ENCODE data around the gene E2F2.

Gene E2F2

DNA sequence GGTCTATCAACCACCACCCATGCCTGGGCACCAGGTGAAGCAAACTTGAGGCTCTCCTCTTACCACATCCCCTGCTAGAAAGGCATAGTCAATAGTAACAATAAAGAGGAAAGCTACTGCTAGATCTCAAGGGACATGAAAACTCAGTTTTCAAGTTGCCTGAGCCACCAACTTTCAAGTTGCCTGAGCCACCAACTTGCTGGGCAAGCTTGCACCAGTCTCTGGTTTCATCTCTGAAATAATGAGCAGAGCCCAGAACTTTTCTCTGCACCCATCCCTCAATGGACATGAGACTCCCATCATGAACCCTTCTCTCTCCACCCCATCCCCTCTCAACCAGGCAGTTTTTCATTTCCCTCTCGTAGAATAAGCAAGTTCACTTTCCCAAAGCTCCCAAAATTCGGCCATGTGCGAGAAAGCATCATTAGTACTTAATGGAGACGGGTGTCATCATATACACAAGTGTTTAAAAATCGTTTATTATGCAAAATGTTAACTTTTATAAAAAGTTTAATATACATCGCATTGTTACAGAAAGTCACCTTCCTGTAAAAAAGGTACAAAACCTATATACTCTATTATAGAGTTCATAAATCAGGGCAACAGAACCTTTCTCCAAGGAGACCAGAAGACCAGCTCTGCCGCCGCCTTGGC lies 26.6 kb upstream of the E2F2 start:
- Mint-ChIP-seq H3K27ac (peak overlapping the region; percentile 95), H3K9me3 (no peaks in the 10 kb centered on the region)

DNA sequence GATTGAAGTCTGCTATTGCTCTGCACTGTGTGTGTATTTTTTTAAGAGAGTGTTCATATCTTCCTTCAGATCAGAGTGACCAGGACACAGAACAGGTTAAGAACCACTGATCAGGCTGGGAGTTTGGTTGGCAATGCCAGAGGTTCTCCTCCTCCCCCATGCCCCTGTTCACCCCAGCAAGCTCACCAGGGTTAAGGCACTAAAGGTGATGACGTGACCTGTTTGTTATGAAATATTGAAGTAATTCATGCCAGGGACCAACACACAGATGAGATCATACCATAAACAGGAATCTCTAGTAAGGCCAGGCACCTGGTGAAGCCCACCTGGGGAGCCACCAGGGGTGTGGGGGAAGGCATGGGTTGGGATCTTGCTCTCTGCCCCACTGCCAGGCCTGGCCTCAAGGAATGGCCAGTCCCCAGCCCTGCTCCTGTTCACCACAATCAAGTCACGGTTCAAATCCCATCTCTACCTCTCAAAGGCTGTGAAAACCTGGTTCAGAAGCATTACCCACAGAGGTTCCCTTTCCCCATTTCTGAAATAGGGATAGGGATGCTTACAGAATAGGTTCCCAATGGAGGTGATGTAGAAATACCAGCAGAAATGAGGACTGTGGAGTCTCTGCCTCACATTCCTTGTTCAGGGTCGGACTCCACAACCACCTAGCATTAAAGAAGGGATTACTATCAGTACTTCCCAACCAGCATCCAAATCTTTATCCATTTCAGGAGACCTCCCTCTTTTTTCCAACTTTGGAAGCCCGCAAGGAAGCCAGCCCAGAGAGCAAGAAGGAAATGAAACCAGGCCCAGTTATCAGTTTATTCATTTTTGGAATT lies 25.8 kb upstream of the E2F2 start:
- no peak for ATAC-seq
- H3K36me3 Mint-ChIP-seq: peaks cover 24% of the 10 kb centered on the region
- peaks cover 65% of the 10 kb centered on the region for H3K4me1 Mint-ChIP-seq
- H3K4me3 Mint-ChIP-seq: peak overlapping the region; percentile 98
- peak overlapping the region; percentile 95 for H3K27ac Mint-ChIP-seq
- no peaks in the 10 kb centered on the region for H3K9me3 Mint-ChIP-seq
- no peaks in the 10 kb centered on the region for H3K27me3 Mint-ChIP-seq

More for the DNA sequence above, 26.6 kb upstream of the E2F2 start:
- Mint-ChIP-seq H3K36me3 (peaks cover 24% of the 10 kb centered on the region), H3K27me3 (no peaks in the 10 kb centered on the region), H3K4me3 (peak overlapping the region; percentile 98), H3K4me1 (peaks cover 72% of the 10 kb centered on the region)
- ATAC-seq: no peak

DNA sequence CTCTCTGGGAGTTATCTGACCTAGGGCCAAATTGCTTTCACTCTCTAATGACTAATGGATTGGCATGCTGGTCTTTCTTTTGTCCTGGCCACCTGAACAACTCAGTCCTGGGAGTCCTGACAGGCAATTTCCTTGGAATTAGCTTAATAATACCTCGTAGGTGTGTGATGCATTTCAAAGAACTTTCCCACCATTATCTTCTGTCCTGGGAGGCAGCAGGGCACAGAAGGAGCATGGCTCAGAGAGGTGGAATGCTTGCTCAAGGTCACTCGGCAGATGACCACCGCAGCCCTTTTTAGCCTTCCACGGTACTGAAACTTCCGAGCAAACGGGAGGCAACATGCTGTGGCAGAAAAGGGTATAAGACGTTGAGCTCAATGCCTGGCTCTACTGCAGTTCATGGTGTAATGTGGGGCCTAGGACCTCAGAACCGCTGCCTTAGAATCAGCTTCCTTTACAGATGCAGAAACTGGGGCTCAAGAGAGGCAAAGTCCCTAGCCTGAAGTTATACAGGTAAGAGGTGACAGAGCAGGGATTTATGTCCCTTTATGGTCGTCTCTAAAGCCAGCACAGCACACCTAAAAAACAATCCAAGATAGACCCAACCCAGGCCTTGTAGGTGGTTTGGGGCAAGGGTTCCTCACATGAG lies 25.1 kb upstream of the E2F2 start:
- ATAC-seq: no peak
- H3K9me3 Mint-ChIP-seq: no peaks in the 10 kb centered on the region
- H3K27me3 Mint-ChIP-seq: no peaks in the 10 kb centered on the region
- peak overlapping the region; percentile 95 for H3K27ac Mint-ChIP-seq
- peak overlapping the region; percentile 98 for H3K4me3 Mint-ChIP-seq
- H3K36me3 Mint-ChIP-seq: peaks cover 24% of the 10 kb centered on the region
- H3K4me1 Mint-ChIP-seq: peaks cover 61% of the 10 kb centered on the region

DNA sequence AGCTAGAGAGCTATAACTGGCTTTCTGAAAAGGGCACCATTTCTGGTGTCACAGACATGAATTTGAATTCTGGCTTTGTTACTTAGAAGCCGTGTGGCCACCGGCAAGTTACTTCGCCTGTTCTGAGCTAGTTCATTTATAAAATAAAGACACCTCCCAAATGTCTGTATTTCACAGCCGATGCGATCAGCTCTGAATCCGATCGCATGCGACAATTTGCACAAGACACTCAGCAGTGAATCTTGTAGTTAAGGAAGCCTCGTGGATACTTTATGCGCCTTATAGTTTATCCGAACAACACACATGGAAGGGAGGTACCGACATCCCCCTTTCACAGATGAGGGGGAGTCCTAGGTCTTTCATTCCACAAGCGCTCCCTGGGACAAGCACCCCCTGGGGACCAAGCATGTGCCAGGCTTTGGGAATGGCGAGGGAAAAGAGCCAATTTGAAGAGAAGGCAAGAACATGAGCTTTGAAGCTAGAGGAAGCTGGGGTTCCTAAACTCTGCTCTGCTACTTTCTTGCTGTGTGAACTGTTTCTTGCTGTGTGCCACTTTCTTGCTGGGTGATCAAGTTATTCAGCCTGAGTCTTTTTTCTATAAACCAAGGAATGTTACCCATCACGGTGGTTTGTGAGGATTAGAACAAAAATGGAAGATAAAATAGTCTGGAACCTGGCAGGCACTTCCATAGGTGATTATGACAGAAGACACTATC lies 24.4 kb upstream of the E2F2 start:
- Mint-ChIP-seq H3K4me3 (peak overlapping the region; percentile 98), H3K27ac (peak overlapping the region; percentile 95), H3K9me3 (no peaks in the 10 kb centered on the region), H3K36me3 (peaks cover 24% of the 10 kb centered on the region), H3K4me1 (peaks cover 61% of the 10 kb centered on the region), H3K27me3 (no peaks in the 10 kb centered on the region)
- peak; percentile 24 for ATAC-seq

DNA sequence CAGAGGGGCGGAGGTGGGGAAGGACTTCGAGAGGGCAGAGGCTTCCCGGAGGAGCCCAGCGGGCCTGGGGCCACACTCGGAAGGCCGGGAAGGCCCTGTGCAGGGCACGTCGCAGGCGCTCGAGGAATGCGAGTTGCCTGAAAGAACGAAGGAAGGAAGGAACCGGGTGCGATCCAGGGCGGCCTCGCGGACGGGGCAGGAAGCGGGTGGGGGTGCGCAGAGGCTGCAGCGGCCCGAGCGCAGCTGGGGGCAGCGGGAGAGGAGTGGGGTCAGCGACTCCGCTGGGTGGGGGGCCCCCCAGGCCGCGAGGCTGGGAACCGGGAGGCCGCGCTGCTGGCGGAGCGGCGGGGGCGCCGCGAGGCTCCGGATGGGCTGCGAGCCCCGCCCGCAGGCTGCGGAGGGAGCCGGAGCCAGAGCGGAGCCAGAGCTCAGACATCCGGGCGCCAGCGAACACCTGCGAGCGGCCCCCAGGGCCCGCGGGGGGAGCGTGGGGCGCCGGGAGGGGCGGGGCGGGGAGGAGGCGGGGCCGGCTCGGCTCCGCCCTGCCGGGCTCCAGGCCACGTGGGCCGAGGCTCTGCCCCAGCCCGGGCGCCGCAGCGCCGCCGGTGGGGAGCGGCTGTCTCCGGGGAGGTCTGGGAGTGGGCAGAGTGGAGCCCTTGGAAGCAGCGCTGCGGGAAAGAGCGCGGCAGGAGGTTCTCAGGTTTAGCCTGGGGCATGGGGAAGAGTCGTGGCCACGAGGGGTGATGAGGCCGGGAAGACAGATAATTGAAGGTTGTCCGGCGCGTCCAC lies 23.6 kb upstream of the E2F2 start:
- H3K27me3 Mint-ChIP-seq: no peaks in the 10 kb centered on the region
- H3K27ac Mint-ChIP-seq: peak overlapping the region; percentile 95
- H3K9me3 Mint-ChIP-seq: no peaks in the 10 kb centered on the region
- peak overlapping the region; percentile 98 for H3K4me3 Mint-ChIP-seq
- peaks cover 24% of the 10 kb centered on the region for H3K36me3 Mint-ChIP-seq
- H3K4me1 Mint-ChIP-seq: peaks cover 55% of the 10 kb centered on the region
- peak; percentile 80 for ATAC-seq

DNA sequence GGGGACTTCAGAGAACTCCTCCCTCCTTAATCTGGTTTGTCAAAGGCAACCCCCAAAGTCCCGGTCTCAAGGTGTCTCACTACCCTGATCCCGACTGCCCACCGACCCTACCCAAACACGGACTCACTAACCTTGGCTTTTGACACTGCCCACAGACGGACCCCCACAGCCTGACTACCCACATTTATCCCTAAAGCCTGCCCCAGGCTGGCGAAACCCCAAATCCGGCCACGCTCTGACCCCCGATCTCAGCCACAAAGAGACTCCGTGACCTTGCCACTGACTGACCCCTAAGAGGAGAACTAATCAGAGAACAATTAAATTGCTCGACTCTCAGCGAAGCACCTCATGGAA lies 23.1 kb upstream of the E2F2 start:
- Mint-ChIP-seq H3K36me3 (peaks cover 21% of the 10 kb centered on the region), H3K27ac (peak overlapping the region; percentile 95), H3K9me3 (no peaks in the 10 kb centered on the region), H3K4me1 (peaks cover 57% of the 10 kb centered on the region), H3K4me3 (peak overlapping the region; percentile 98), H3K27me3 (no peaks in the 10 kb centered on the region)
- no peak for ATAC-seq

DNA sequence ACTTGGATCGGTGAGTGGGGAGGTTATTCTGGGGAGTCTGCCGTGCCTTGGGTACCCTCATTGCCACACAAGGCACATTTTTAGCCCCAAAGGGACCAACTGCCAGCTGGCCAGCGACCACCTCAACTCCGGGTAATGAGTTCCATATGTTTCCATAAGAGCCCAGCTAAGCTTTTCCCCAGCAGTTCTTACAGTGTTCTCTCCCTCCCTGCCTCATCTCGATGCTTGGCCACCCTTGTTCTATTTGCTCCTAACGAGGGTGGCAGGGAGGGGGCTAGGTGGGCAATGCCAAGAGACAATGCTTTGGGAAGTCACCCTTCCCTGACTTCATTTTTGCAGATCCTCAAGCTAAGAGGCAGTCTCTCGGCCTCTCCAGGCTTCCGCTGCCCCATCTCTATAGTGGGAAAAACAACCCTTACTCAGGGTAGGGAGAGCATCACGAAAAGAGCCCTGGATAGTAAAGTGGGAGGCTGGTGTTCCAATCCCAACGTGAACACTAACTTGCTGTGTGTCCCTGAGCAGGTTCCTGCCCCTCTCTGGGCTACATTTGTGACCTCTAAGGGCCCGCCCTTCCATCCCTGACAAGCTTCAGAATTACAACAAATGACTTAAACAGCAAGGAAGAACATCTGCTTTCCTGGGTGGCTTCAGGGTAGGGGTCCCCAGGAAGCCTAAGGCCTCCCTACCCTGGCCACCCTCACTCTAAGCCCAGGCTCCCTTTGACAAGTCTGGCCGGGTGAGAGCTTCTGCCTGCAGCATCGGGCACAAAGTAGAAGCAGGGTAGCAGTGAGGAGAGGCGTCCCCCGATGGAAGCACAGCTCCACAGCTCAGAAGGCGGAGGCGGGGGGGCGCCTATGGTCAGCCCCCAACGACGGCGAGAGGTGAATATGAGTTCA lies 22.4 kb upstream of the E2F2 start:
- peak overlapping the region; percentile 95 for H3K27ac Mint-ChIP-seq
- peaks cover 63% of the 10 kb centered on the region for H3K4me1 Mint-ChIP-seq
- peaks cover 15% of the 10 kb centered on the region for H3K36me3 Mint-ChIP-seq
- H3K9me3 Mint-ChIP-seq: no peaks in the 10 kb centered on the region
- peak overlapping the region; percentile 98 for H3K4me3 Mint-ChIP-seq
- H3K27me3 Mint-ChIP-seq: no peaks in the 10 kb centered on the region
- no peak for ATAC-seq

DNA sequence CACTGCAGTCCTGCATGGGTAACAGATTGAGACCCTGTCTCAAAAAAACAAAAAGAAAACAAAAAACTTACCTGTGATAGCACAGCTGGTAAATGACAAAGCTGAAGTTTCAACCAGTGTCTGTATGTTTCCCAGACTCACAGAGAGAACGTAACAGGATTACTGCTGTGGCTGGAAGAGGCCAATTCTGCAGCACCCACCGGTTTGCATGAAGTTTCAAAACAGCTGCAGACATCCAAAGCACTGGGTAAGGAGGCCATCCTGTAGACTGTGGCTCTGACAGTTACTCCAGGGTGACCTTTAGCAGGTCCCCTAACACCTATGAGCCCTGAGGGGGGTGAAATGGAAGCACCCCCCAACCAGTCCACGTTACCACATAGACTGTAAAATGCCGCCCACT lies 20.8 kb upstream of the E2F2 start:
- no peak for ATAC-seq
- Mint-ChIP-seq H3K36me3 (no peaks in the 10 kb centered on the region), H3K9me3 (no peaks in the 10 kb centered on the region), H3K4me1 (peaks cover 56% of the 10 kb centered on the region), H3K27me3 (no peaks in the 10 kb centered on the region), H3K27ac (peak overlapping the region; percentile 71), H3K4me3 (no peak overlapping the region)

DNA sequence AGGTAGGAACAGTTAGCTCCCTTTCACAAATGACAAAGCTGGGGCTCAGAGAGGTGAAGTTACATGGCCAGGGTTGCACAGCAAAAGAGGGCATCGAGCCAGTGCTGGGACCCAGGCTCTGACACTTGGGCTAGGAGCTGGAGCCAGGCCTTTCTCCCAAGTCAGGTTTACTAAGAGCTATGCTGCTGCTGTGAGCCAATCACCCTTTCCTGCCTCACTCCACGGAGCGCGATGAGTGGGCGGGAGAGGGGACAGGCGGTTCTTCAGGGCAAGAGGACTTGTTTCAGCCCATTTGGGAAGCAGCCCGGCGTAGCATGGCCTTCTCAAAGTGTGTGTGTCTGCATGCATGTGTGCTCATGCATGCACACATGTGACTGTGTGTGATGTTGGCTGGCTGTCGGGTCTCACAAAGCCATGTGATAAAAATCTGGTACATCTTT lies 17.7 kb upstream of the E2F2 start:
- Mint-ChIP-seq H3K27ac (peak overlapping the region; percentile 74), H3K27me3 (no peaks in the 10 kb centered on the region), H3K4me3 (no peak overlapping the region), H3K9me3 (no peaks in the 10 kb centered on the region), H3K36me3 (no peaks in the 10 kb centered on the region), H3K4me1 (peaks cover 37% of the 10 kb centered on the region)
- ATAC-seq: peak; percentile 77

DNA sequence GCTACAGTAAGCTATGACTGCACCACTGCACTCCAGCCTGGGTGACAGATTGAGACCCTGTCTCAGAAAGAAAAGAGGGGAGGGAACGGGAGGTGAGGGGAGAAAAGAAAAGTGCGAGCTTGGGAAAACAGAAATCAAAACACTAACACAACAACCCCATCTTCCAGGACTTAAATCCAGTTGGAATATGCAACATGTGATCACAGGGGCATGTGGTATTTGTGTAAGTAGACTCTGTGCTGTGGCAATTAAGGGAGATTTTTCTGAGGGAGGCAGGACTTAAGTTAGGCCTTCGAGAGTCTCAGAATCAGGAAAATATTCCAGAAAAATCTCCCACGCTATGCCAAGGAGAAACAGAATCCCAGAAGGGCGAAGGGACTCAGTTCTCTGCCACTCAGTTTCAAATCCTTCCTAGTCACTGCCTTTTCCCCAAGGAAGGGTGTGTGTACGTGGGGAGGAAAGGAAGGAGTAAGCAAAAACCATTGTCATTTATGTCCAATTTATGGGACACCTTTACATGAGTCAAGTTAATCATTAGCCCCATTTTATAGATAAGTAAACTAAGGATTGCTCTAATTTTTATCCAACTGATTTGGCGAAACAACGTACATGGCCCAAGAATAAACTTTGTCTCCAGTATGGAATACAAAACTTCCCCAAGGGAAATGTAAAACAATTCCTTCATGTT lies 16.0 kb upstream of the E2F2 start:
- Mint-ChIP-seq H3K9me3 (no peaks in the 10 kb centered on the region), H3K36me3 (no peaks in the 10 kb centered on the region), H3K4me3 (no peak overlapping the region), H3K4me1 (peaks cover 31% of the 10 kb centered on the region), H3K27me3 (no peaks in the 10 kb centered on the region), H3K27ac (no peak overlapping the region)
- no peak for ATAC-seq

DNA sequence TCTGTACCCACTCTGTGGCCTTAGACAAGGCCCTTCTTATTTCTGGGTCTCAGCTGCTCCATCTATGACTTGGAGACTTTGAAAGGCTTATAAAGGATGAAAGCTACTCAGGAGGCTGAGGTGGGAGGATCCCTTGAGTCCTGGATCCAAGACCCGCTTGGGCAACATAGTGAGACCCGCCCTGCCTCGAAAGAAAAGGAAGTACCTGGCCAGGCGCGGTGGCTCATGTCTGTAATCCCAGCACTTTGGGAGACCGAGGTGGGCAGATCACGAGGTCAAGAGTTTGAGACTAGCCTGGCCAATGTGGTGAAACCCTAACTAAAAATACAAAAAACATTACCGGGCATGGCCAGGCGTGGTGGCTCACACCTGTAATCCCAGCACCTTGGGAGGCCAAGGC lies 14.8 kb upstream of the E2F2 start:
- no peak overlapping the region for H3K27ac Mint-ChIP-seq
- no peak overlapping the region for H3K4me3 Mint-ChIP-seq
- H3K36me3 Mint-ChIP-seq: no peaks in the 10 kb centered on the region
- no peak for ATAC-seq
- H3K9me3 Mint-ChIP-seq: no peaks in the 10 kb centered on the region
- peaks cover 24% of the 10 kb centered on the region for H3K4me1 Mint-ChIP-seq
- no peaks in the 10 kb centered on the region for H3K27me3 Mint-ChIP-seq

DNA sequence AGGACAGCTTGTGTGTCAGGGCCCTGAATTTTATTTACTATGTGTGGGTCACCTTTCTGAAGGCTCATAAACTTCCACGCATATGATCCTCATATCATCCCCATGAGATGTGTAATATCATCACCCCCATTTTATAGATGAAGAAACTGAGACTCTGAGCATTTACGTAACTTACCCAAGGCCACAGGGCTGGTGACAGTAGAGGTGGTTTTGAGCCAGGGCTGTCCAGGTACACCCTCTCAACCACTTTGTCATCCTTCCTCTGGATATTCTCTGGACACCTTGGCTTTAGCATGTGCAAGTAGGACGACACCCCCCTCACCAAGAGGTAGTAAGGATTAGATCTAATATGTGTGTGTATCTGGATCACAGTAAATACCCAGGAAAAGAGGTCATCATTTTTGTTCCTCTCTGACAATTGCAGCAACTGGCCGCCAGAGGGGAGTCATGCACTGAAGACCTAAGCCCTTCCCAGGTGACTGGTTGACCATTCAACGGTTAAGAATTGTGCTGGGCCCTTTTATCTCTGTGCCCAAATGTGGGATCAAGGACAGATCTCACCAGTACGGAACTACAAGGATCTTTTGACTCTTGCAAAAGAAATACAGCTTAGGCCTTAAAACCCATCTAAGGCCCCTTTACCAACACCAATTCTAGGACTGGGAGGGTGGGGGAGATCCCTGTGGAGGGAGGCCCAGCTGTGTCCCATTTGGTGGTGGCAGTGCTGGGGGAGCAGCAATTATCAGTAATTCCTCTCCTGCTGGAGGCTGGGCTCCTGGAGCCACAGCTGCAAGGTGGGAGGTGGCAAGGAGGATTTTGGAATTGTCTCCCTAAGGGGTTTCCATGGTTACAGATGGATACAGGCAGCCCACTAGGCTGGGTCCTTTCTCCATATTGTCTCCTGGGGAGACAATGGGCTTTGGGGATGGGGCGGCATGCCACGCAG lies 13.7 kb upstream of the E2F2 start:
- H3K36me3 Mint-ChIP-seq: no peaks in the 10 kb centered on the region
- H3K27ac Mint-ChIP-seq: peak overlapping the region; percentile 33
- H3K27me3 Mint-ChIP-seq: no peaks in the 10 kb centered on the region
- H3K4me3 Mint-ChIP-seq: no peak overlapping the region
- peaks cover 29% of the 10 kb centered on the region for H3K4me1 Mint-ChIP-seq
- peak; percentile 58 for ATAC-seq
- no peaks in the 10 kb centered on the region for H3K9me3 Mint-ChIP-seq

All from stimulated activated memory B cell treated with anti-CD40 and anti-IgM and Interleukin-4, amounts not matched to agents 10 μg/mL and 1 μg/mL and 100 μg/mL, for 72 hours (primary cell).